ENCODE measurements around the gene CFAP54.

- TF ChIP-seq POLR2A (IDR thresholded peaks at IDR 0.05): no peak
- TF ChIP-seq CTCF (IDR thresholded peaks at IDR 0.05): no peak
These were observed 198.3 kb downstream of the CFAP54 start for GRCh38 chr12:96687719-96688118.
